Activated CD4-positive, alpha-beta T cell treated with anti-CD3 and anti-CD28 coated beads, Interleukin-2, amount 50 U/mL, for 48 hours (primary cell): ENCODE measurements around the gene GRAMD2B.
"Not testable (repeated sequence)": the region's sequence is repeated elsewhere in the genome, so short reads cannot be mapped to it uniquely, and the experiment has no call there.

Experiments used
- DNase-seq, 2 experiments: peaks; one replicate each; pipeline ENCODE4 v3.0.0-alpha.2; 2020

GRAMD2B gene

DNA sequence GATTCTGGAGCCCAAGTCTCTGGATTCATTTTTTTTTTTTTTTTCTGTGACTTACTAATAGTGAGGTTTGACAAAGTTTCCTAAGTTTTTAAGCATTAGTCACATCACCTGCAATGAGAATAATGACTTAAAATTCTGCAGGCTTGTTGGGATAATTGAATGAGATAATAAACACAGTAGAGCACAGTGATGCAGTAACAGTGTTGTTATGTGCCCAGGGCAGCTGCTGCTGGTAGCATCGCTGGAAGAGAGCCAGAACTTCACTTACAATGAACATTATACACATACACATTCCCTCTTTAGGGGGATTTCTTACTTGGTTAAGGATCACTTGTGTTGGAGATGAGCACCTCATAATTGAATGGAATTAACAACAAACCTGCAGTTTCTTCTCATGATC lies 92.9 kb downstream of the GRAMD2B start:
- DNase-seq: no peak

GRCh38 chr5:126516852-126517251 lies 93.6 kb downstream of the GRAMD2B start:
- DNase-seq: no peak

GRCh38 chr5:126519223-126519622 lies 96.0 kb downstream of the GRAMD2B start:
- DNase-seq: not testable (repeated sequence)

- no peak for DNase-seq
These were observed 96.7 kb downstream of the GRAMD2B start for GRCh38 chr5:126519637-126520592.

GRCh38 chr5:126520593-126520953 lies 97.4 kb downstream of the GRAMD2B start:
- no peak for DNase-seq

- DNase-seq: no peak
These were observed 97.9 kb downstream of the GRAMD2B start for GRCh38 chr5:126521130-126521529.

GRCh38 chr5:126523818-126524510 lies 100.8 kb downstream of the GRAMD2B start:
- DNase-seq: no peak

- DNase-seq: no peak
These were observed 102.5 kb downstream of the GRAMD2B start for GRCh38 chr5:126525630-126526245.

- no peak for DNase-seq
These were observed 103.3 kb downstream of the GRAMD2B start for GRCh38 chr5:126526493-126526892.

- no peak for DNase-seq
These were observed 103.9 kb downstream of the GRAMD2B start for GRCh38 chr5:126527158-126527557.

DNA sequence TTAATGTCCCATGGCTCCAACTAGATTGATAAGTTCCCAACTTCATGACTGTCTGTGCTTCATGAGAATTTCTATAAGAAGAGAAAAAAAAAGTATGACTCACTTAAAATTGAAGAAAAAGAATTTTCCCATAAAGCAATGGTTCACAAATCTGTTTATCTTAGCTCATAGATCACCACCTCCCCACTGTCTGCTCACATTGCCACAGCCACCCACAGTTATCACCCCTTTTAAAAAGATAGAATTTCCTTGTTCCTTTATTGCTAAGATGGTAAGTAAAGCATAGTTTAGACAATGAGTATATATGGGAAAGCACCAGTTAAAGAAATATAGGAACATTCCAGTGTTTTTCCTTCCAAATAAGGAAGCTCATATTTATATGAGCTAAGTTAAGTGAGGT lies 104.7 kb downstream of the GRAMD2B start:
- DNase-seq: no peak

DNA sequence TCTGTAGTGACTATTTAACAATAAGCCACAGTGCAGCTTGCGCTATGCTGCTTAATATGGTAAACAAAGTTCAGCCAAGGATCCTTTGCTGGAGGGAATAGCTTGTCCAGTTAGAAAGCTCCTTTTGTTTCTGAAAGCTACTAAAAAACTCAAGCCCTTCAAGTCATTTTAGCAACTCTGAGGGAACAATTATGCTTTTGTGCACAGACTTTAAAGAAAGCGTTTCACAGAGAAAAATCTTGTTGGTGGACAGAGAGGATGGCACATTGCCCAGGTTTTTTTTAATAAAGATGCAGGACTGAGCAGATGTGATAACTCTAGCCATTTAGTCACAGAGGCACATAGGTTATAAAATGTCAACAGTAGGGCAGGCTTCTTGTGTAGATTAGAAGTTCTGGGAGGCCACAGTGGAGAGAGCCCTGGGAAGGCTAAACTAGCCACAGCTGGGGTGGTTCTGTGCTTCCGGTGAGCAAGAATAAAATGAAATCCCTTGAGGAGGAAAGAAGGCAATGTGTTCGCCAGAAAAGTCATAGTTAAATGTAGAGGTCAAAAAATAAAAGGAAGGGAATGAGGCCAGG lies 108.4 kb downstream of the GRAMD2B start:
- DNase-seq: no peak

- no peak for DNase-seq
These were observed 111.3 kb downstream of the GRAMD2B start for GRCh38 chr5:126534553-126534952.

- no peak for DNase-seq
These were observed 112.8 kb downstream of the GRAMD2B start for GRCh38 chr5:126535856-126536545.

- no peak for DNase-seq
These were observed 113.7 kb downstream of the GRAMD2B start for GRCh38 chr5:126536874-126537273.

- no peak for DNase-seq
These were observed 115.4 kb downstream of the GRAMD2B start for GRCh38 chr5:126538579-126538978.

- no peak for DNase-seq
These were observed 117.4 kb downstream of the GRAMD2B start for GRCh38 chr5:126540631-126541030.

- no peak for DNase-seq
These were observed 119.2 kb downstream of the GRAMD2B start for GRCh38 chr5:126542441-126542840.

GRCh38 chr5:126543009-126543408 lies 119.8 kb downstream of the GRAMD2B start:
- DNase-seq: no peak

- DNase-seq: no peak
These were observed 120.5 kb downstream of the GRAMD2B start for GRCh38 chr5:126543660-126544059.
